Spleen (tissue), 11 donors: ENCODE measurements around the gene NHERF2. TPM values are rescaled to one million over a fixed set of nuclear protein-coding genes. Genes with fewer than 3 reads are reported as not detected.

Experiments used
- DNase-seq: peaks from one replicate; pipeline ENCODE4 v3.0.0-alpha.2; 2020
- H3K27ac ChIP-seq, 8 donors: fragments of 200-600 bp; sonication (generic) in 7 of 8; 1 replicate in 4 of 8; 2 replicates in 4 of 8; pipeline versions ENCODE4 v1.5.0 to v1.8.0; 2016 to 2021; ENCODE audit warnings: inconsistent platforms in 4 of 8, mild to moderate bottlenecking in 4 of 8, moderate library complexity in 1 of 8
- H3K27me3 ChIP-seq, 7 donors: fragments of 200-600 bp; sonication (generic) in 6 of 7; replicated peaks in 1 of 7; 1 replicate in 4 of 7; 2 replicates in 3 of 7; pipeline versions ENCODE4 v1.5.0 to v1.8.0; 2016 to 2021; ENCODE audit warnings: inconsistent platforms in 3 of 7, mild to moderate bottlenecking in 1 of 7
- H3K36me3 ChIP-seq, 6 donors: fragments of 200-600 bp; sonication (generic) in 5 of 6; 1 replicate in 4 of 6; 2 replicates in 2 of 6; pipeline versions ENCODE4 v1.5.0 to v1.8.0; 2016 to 2021; ENCODE audit warnings: inconsistent platforms in 2 of 6
- H3K4me1 ChIP-seq, 6 donors: fragments of 200-600 bp; sonication (generic) in 5 of 6; 1 replicate in 3 of 6; 2 replicates in 3 of 6; pipeline versions ENCODE4 v1.5.0 to v1.8.0; 2016 to 2021; ENCODE audit warnings: inconsistent platforms in 3 of 6
- H3K4me3 ChIP-seq, 8 donors: fragments of 200-600 bp; sonication (generic) in 7 of 8; 1 replicate in 4 of 8; 2 replicates in 4 of 8; pipeline versions ENCODE4 v1.5.0 to v1.8.0; 2016 to 2021; ENCODE audit warnings: inconsistent platforms in 4 of 8, mild to moderate bottlenecking in 4 of 8, moderate library complexity in 2 of 8
- H3K9me3 ChIP-seq, 8 donors: fragments of 200-600 bp; sonication (generic) in 7 of 8; 1 replicate in 4 of 8; 2 replicates in 4 of 8; pipeline versions ENCODE4 v1.5.0 to v1.8.0; 2016 to 2021; ENCODE audit warnings: inconsistent platforms in 4 of 8
- POLR2A ChIP-seq, 3 donors: fragments of 450-650 bp; IDR thresholded peaks; one replicate each; pipeline ENCODE4 v1.5.1; 2017; ENCODE audit warnings: antibody characterized with exemption in 3 of 3, mild to moderate bottlenecking in 1 of 3
- POLR2AphosphoS5 ChIP-seq, 3 donors: sonication (generic); formaldehyde crosslinking; IDR thresholded peaks; one replicate each; pipeline ENCODE4 v1.5.1; 2017; ENCODE audit warnings: antibody characterized with exemption in 3 of 3
- WGBS, 5 donors: extraction: QIAGEN DNeasy Blood & Tissue Kit in 3 of 5; methylation state at CpG; one replicate each; pipeline versions ENCODE4 v1.1.5 to v1.1.7; 2013 to 2018; 5-methylcytosine and 5-hydroxymethylcytosine counted together
- intact Hi-C: fragments of 100-400 bp; cut with DNase I; formaldehyde crosslinking; loops from one replicate; pipeline ENCODE4 v1.15.0; 2023; ENCODE audit warnings: low total_unique reads
- polyA plus RNA-seq, 3 donors: library from polyadenylated mRNA; stranded (reverse); fragments of 200-250 nt; gene quantifications; one replicate each; pipeline ENCODE4 v1.2.1, GENCODE V29; 2013
- total RNA-seq, 7 donors: library from RNA; depleted of rRNA in 3 of 7; stranded (reverse); fragments of >200 nt in 3 of 7; fragmentation: NEBNext Ultra II Directional in 4 of 7; extraction: Animal tissue kit (Norgen Biotek cat#: 25700) in 4 of 7; gene quantifications; one replicate each; pipeline versions ENCODE4 v1.1.0 to v1.2.1, GENCODE V29; 2016 to 2021
- TF ChIP-seq, protein P1 (sequence below), 11 experiments: fragments of 200-600 bp in 7 of 11; fragments of 450-650 bp in 4 of 11; sonication (generic) in 4 of 11; IDR thresholded peaks in 8 of 11; conservative IDR thresholded peaks in 3 of 11; 1 replicate in 7 of 11; 2 replicates in 4 of 11; pipeline versions ENCODE4 v1.4.0 to v1.8.0; 2016 to 2021; ENCODE audit warnings: antibody characterized with exemption in 11 of 11, inconsistent platforms in 4 of 11, mild to moderate bottlenecking in 1 of 11
- donor health status: healthy with polysubstance abuse.
- donor health status: DM: no; HTN: no; CAD: no; lungs with moderate emphysema.
- donor health status: DM: no; HTN: no; CAD: no.
- donor health status: Bipolar disorder and iron deficiency.
- donor health status: healthy.
- donor health status: DM: no; HTN: no; CAD: no.
- donor health status: DM: yes; HTN: yes; CAD: no.

Gene NHERF2
- total and polyA plus RNA-seq, 10 donors: 62.4 to 218 (median 112) TPM

- WGBS, 5 donors: 90 to 97% (median 95%) methylated on average over 13 to 21 of the region's 21 CpGs
- no peak overlapping the region for H3K4me3 ChIP-seq
- no peaks in the 10 kb centered on the region for H3K27me3 ChIP-seq
- no peak overlapping the region for H3K27ac ChIP-seq
- TF ChIP-seq, protein P1, sequence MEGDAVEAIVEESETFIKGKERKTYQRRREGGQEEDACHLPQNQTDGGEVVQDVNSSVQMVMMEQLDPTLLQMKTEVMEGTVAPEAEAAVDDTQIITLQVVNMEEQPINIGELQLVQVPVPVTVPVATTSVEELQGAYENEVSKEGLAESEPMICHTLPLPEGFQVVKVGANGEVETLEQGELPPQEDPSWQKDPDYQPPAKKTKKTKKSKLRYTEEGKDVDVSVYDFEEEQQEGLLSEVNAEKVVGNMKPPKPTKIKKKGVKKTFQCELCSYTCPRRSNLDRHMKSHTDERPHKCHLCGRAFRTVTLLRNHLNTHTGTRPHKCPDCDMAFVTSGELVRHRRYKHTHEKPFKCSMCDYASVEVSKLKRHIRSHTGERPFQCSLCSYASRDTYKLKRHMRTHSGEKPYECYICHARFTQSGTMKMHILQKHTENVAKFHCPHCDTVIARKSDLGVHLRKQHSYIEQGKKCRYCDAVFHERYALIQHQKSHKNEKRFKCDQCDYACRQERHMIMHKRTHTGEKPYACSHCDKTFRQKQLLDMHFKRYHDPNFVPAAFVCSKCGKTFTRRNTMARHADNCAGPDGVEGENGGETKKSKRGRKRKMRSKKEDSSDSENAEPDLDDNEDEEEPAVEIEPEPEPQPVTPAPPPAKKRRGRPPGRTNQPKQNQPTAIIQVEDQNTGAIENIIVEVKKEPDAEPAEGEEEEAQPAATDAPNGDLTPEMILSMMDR (IDR thresholded peaks at IDR 0.05 in 8 of 11, conservative IDR thresholded peaks at IDR 0.05 in 3 of 11): no peak
- no peak for TF ChIP-seq POLR2AphosphoS5 (IDR thresholded peaks at IDR 0.05)
- TF ChIP-seq POLR2A (IDR thresholded peaks at IDR 0.05): no peak
- intact Hi-C loops: no loop called here
- peaks cover 0 to 100% (median 94%) of the 10 kb centered on the region in 6 donors for H3K36me3 ChIP-seq
- DNase-seq: no peak
- H3K9me3 ChIP-seq: no peaks in the 10 kb centered on the region
- H3K4me1 ChIP-seq: peaks cover 0 to 14% (median 7%) of the 10 kb centered on the region in 6 donors
These were observed 51.0 kb downstream of the NHERF2 start for GRCh38 chr16:2077696-2078095.

- Histone ChIP-seq H3K4me3 (no peak overlapping the region), H3K9me3 (no peaks in the 10 kb centered on the region), H3K4me1 (peaks cover 0 to 18% (median 9%) of the 10 kb centered on the region in 6 donors), H3K36me3 (peaks cover 0 to 100% (median 94%) of the 10 kb centered on the region in 6 donors), H3K27ac (no peak overlapping the region), H3K27me3 (no peaks in the 10 kb centered on the region)
- intact Hi-C loops: no loop called here
- TF ChIP-seq POLR2AphosphoS5 (IDR thresholded peaks at IDR 0.05) (no peak), POLR2A (IDR thresholded peaks at IDR 0.05) (no peak)
- TF ChIP-seq, protein P1 (IDR thresholded peaks at IDR 0.05 in 8 of 11, conservative IDR thresholded peaks at IDR 0.05 in 3 of 11): no peak
- WGBS, 5 donors: 94 to 98% (median 97%) methylated on average over 6 to 7 of the region's 7 CpGs
- DNase-seq: no peak
These were observed 51.4 kb downstream of the NHERF2 start for GRCh38 chr16:2078096-2078495.

DNA sequence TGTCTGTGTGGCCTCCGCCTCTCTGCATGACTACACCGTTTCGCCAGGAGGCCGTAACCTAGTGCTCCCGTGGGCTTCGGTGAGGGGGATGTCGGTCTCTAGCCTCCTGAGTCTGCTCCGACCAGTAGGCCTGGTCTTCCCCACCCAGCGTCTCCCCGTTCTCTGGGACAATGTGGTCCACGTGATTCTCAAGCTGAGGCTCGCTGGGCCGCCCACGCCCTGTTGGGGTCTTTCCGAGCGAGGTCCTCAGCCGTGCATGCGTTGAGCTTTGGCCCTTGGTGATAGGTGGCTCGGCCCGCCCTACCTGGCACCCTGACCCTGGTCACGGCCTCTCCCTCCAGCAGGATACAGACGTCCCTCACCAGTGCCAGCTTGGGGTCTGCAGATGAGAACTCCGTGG, 52.0 kb downstream of the NHERF2 start:
- Histone ChIP-seq H3K4me3 (no peak overlapping the region), H3K9me3 (no peaks in the 10 kb centered on the region), H3K36me3 (peaks cover 0 to 100% (median 91%) of the 10 kb centered on the region in 6 donors), H3K4me1 (peaks cover 0 to 23% (median 12%) of the 10 kb centered on the region in 6 donors), H3K27me3 (no peaks in the 10 kb centered on the region), H3K27ac (no peak overlapping the region)
- no peak for DNase-seq
- no peak for TF ChIP-seq POLR2AphosphoS5 (IDR thresholded peaks at IDR 0.05)
- TF ChIP-seq, protein P1 (IDR thresholded peaks at IDR 0.05 in 8 of 11, conservative IDR thresholded peaks at IDR 0.05 in 3 of 11): no peak
- no peak for TF ChIP-seq POLR2A (IDR thresholded peaks at IDR 0.05)
- WGBS, 5 donors: 93 to 97% (median 95%) methylated on average over 7 to 23 of the region's 23 CpGs
- intact Hi-C loops: no loop called here

DNA sequence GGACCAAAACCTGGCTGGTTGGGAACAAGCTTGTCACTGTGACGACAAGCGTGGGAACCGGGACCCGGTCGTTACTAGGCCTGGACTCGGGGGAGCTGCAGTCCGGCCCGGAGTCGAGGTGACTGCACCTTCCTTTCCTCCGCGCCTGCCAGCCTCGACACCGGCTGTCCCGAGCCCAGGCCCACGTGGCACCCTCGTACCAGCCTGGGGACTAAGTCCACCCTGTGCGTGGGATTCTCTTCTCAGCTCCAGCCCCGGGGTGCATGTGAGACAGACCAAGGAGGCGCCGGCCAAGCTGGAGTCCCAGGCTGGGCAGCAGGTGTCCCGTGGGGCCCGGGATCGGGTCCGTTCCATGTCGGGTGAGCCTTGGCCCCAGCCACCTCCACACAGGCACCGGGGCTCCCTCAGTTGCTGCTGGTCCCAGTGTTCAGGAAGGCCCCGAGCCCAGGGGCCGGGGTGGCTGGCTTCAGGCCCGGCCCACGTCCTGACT, 52.7 kb downstream of the NHERF2 start:
- no peak overlapping the region for H3K4me3 ChIP-seq
- H3K4me1 ChIP-seq: peaks cover 0 to 28% (median 14%) of the 10 kb centered on the region in 6 donors
- H3K36me3 ChIP-seq: peaks cover 0 to 100% (median 91%) of the 10 kb centered on the region in 6 donors
- no peak overlapping the region for H3K27ac ChIP-seq
- no peak for TF ChIP-seq POLR2A (IDR thresholded peaks at IDR 0.05)
- TF ChIP-seq, protein P1 (IDR thresholded peaks at IDR 0.05 in 8 of 11, conservative IDR thresholded peaks at IDR 0.05 in 3 of 11): no peak
- TF ChIP-seq POLR2AphosphoS5 (IDR thresholded peaks at IDR 0.05): no peak
- no peak for DNase-seq
- H3K27me3 ChIP-seq: no peaks in the 10 kb centered on the region
- WGBS, 5 donors: 88 to 100% (median 95%) methylated on average over 5 to 30 of the region's 30 CpGs
- intact Hi-C loops: no loop called here
- H3K9me3 ChIP-seq: no peaks in the 10 kb centered on the region
